D721Med (cell line): ENCODE results near the gene ARMC2.
"Not testable (repeated sequence)": the region's sequence is repeated elsewhere in the genome, so short reads cannot be mapped to it uniquely, and the experiment has no call there.

ENCODE experiments used
- DNase-seq: peaks from one replicate; pipeline ENCODE4 v3.0.0; 2011; ENCODE audit warnings: low spot score; ENCODE audit not compliant: insufficient read length
- FAIRE-seq: peaks from 2 replicates; lab custom pipeline; 2011; peaks lifted over from hg19 to GRCh38; lab: Jason Lieb, UNC
- CTCF ChIP-seq: IDR thresholded peaks from 2 replicates; pipeline ENCODE4 v1.5.1; 2012; ENCODE audit warnings: mild to moderate bottlenecking, control low read depth; ENCODE audit not compliant: insufficient read depth; ENCODE audit errors: missing control alignments

ARMC2 gene

GRCh38 chr6:108915258-108915657 lies 67.0 kb downstream of the ARMC2 start:
- FAIRE-seq, result no peak
- TF ChIP-seq CTCF, result no peak

GRCh38 chr6:108916026-108916686 lies 67.9 kb downstream of the ARMC2 start:
- no peak for TF ChIP-seq CTCF
- no peak for DNase-seq

More at GRCh38 chr6:108915258-108915657, 67.0 kb downstream of the ARMC2 start:
- DNase-seq, result no peak

GRCh38 chr6:108920751-108921150 lies 72.5 kb downstream of the ARMC2 start:
- no peak for TF ChIP-seq CTCF
- no peak for DNase-seq
- no peak for FAIRE-seq

More at GRCh38 chr6:108916026-108916686, 67.9 kb downstream of the ARMC2 start:
- FAIRE-seq, result no peak

DNA sequence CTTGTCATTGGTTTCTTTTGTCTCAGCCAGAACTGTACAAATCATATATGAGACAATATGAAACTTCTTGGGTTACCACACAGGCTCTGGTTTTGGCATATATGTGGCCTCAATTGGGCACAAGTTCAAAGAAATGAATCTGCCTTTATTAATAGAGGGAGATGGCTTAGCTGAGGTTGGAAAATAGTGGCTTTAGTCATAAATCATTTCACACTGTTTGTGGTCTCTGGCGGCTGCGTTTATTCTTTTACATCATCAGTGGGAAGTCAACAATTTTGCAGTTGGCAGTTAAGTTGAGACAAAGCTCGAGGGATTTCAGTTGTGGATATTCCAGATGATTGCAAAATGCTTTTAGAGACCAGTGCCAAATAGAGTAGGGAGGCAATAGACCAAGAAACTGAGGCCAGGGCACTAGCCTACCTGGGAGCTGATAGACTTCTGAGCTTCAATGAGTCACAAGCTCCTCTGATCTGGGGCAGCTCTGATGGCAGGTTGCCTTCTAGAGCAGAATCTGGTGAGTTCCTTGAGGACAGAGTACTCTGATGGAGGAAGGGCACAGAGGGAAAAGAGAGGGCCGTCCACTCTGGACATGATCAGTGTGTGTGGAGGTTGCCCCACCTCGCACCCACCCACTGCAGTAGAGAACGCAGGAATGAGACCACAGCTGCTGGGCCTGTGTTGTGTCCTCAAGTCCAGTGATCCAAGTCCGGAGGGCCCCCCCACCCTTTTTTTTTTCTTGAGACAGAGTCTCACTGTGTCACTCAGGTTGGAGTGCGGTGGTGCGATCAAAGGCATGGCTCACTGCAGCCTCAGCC lies 73.5 kb downstream of the ARMC2 start:
- DNase-seq (no peak), FAIRE-seq (no peak)
- no peak for TF ChIP-seq CTCF

DNA sequence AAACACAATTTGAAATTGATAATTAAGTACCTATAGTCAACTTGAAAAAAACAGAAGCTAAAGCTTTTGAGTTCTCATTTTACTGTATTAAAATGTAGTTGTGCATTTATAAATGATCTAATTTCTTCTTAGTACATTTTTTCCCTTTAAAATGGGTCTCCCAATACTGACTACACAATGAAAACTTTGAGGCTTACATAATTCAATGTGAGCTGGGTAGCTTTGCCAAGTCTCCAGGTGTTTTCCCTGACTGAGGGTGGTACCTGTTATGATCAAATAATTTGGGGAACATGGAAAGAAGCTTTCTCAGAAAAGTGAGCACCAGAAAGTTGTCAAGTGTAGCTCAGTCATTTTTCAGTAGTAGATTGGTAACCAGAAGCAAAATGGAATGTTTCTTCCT lies 74.3 kb downstream of the ARMC2 start:
- DNase-seq, result no peak
- TF ChIP-seq CTCF, result no peak
- no peak for FAIRE-seq

DNA sequence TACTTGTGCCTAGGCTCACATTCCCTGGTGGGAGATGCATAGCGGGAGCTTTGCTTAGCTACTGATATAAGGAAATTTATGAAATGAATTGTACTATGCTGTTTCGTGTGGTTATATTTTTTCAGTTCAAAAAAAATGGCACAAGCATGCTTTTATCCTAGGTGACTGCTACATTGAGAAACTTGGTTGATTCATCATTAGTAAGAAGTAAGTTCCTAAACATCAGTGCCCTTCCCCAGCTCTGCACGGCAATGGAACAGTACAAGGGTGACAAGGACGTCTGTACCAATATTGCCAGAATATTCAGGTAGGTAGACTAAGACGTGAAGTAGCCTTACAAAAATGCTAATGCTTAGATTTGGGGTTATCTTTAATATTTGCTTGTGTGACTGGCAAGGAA lies 79.7 kb downstream of the ARMC2 start:
- FAIRE-seq (no peak), DNase-seq (no peak)
- no peak for TF ChIP-seq CTCF

- no peak for DNase-seq
- TF ChIP-seq CTCF, result no peak
- no peak for FAIRE-seq
Observed at GRCh38 chr6:108928650-108929049, 80.4 kb downstream of the ARMC2 start.

DNA sequence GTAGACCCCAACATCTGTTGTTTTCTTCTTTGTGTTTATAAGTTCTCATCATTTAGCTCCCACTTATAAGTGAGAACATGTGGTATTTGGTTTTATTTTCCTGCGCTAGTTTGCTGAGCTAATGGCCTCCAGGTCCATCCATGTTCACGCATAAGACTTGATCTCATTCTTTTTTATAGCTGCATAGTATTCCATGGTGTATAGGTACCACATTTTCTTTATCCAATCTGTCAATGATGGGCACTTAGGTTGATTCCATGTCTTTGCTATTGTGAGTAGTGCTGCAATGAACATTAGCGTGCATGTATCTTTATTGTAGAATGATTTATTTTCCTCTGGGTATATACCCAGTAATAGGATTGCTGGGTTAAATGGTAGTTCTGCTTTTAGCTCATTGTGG lies 82.9 kb downstream of the ARMC2 start:
- not testable (repeated sequence) for FAIRE-seq

More for the DNA sequence above, 82.9 kb downstream of the ARMC2 start:
- not testable (repeated sequence) for DNase-seq
